Adrenal gland (tissue), 5 donors: Measurements from ENCODE around the gene PLAAT1.

Experiments used
- CTCF ChIP-seq, 6 experiments: fragments of 450-650 bp in 4 of 6; fragments of 200-600 bp in 2 of 6; sonication (generic) in 1 of 6; IDR thresholded peaks; 1 replicate in 5 of 6; 2 replicates in 1 of 6; pipeline versions ENCODE4 v1.5.1 to v1.8.0; 2016 to 2021; ENCODE audit warnings: antibody characterized with exemption in 6 of 6, mild to moderate bottlenecking in 2 of 6, moderate library complexity in 1 of 6
- POLR2A ChIP-seq, 2 donors: fragments of 450-650 bp; IDR thresholded peaks; one replicate each; pipeline ENCODE4 v1.6.1; 2017; ENCODE audit warnings: antibody characterized with exemption in 2 of 2, mild to moderate bottlenecking in 2 of 2, moderate library complexity in 1 of 2
- donor health status: DM: no; HTN: no; CAD: no.

GRCh38 chr3:193230610-193231009 is 10.4 kb upstream of the PLAAT1 start:
- TF ChIP-seq CTCF (IDR thresholded peaks at IDR 0.05) = no peak
- TF ChIP-seq POLR2A (IDR thresholded peaks at IDR 0.05) = no peak
